Vagina (tissue), 2 donors: Measurements from ENCODE around the gene LRP2.
"Not testable (repeated sequence)": the region's sequence is repeated elsewhere in the genome, so short reads cannot be mapped to it uniquely, and the experiment has no call there.

ENCODE experiments used
- POLR2A ChIP-seq, 2 donors: fragments of 450-650 bp; IDR thresholded peaks; one replicate each; pipeline ENCODE4 v1.6.1; 2017; ENCODE audit warnings: antibody characterized with exemption in 2 of 2, mild to moderate bottlenecking in 2 of 2, moderate library complexity in 2 of 2
- POLR2AphosphoS5 ChIP-seq, 2 donors: sonication (generic); formaldehyde crosslinking; IDR thresholded peaks; one replicate each; pipeline ENCODE4 v1.9.0; 2017; ENCODE audit warnings: antibody characterized with exemption in 2 of 2, mild to moderate bottlenecking in 2 of 2, low read depth in 1 of 2; ENCODE audit not compliant: insufficient read depth in 1 of 2
- TF ChIP-seq, protein P1 (sequence below), 3 experiments: fragments of 450-650 bp in 2 of 3; fragments of 200-600 bp in 1 of 3; sonication (generic) in 1 of 3; IDR thresholded peaks; one replicate each; pipeline ENCODE4 v1.5.1; 2017 to 2019; ENCODE audit warnings: antibody characterized with exemption in 3 of 3, mild to moderate bottlenecking in 2 of 3, moderate library complexity in 2 of 3

DNA sequence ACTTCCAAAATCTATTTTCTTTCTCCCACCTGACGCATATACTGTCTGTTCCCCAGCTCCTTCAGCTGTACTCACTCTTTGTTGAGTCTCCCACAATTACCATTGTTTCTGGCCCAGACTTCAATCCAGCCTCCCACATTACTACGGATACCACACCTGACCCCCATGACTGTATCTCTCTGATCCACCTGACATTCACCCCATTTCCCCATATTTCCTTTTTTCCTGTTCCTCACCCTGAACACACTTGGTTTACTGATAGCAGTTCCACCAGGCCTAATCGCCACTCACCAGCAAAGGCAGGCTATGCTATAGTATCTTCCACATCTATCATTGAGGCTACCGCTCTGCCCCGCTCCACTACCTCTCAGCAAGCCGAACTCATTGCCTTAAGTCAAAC lies 228.1 kb downstream of the LRP2 start:
- TF ChIP-seq POLR2A (IDR thresholded peaks at IDR 0.05); POLR2AphosphoS5 (IDR thresholded peaks at IDR 0.05; ENCODE audit: insufficient read depth in 1 of 2, low read depth in 1 of 2): not testable (repeated sequence)
- TF ChIP-seq, protein P1, sequence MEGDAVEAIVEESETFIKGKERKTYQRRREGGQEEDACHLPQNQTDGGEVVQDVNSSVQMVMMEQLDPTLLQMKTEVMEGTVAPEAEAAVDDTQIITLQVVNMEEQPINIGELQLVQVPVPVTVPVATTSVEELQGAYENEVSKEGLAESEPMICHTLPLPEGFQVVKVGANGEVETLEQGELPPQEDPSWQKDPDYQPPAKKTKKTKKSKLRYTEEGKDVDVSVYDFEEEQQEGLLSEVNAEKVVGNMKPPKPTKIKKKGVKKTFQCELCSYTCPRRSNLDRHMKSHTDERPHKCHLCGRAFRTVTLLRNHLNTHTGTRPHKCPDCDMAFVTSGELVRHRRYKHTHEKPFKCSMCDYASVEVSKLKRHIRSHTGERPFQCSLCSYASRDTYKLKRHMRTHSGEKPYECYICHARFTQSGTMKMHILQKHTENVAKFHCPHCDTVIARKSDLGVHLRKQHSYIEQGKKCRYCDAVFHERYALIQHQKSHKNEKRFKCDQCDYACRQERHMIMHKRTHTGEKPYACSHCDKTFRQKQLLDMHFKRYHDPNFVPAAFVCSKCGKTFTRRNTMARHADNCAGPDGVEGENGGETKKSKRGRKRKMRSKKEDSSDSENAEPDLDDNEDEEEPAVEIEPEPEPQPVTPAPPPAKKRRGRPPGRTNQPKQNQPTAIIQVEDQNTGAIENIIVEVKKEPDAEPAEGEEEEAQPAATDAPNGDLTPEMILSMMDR (IDR thresholded peaks at IDR 0.05) = not testable (repeated sequence)
